BJ (cell line): ENCODE data around the gene TMEM94. TPM values are rescaled to one million over a fixed set of nuclear protein-coding genes. Genes with fewer than 3 reads are reported as not detected.
"Not testable (repeated sequence)": the region's sequence is repeated elsewhere in the genome, so short reads cannot be mapped to it uniquely, and the experiment has no call there.

ENCODE experiments used
- CTCF ChIA-PET: fragments of 350-600 bp; formaldehyde crosslinking; extraction: SDS; loops from one replicate; lab custom pipeline; 2021; ENCODE audit warnings: antibody characterized with exemption, inconsistent platforms; lab: Yijun Ruan, JAX
- POLR2A ChIA-PET: fragments of 300-600 bp; sonication (Branson Sonifier 250); formaldehyde crosslinking; extraction: SDS; loops from one replicate; lab custom pipeline; 2021; ENCODE audit warnings: antibody characterized with exemption; lab: Charles Lee
- DNase-seq: peaks from one replicate; pipeline ENCODE4 v3.0.0-alpha.2; 2011; ENCODE audit warnings: low read depth
- H3K27me3 ChIP-seq: 2 replicates; pipeline ENCODE4 v1.6.0; 2011; ENCODE audit warnings: low read length; ENCODE audit not compliant: control insufficient read depth, insufficient read depth
- H3K36me3 ChIP-seq: 2 replicates; pipeline ENCODE4 v1.5.1; 2011; ENCODE audit warnings: low read length; ENCODE audit not compliant: control insufficient read depth, insufficient read depth
- H3K4me3 ChIP-seq: 2 replicates; pipeline ENCODE4 v1.5.1; 2011; ENCODE audit warnings: low read depth, mild to moderate bottlenecking, control low read depth, low read length
- polyA plus RNA-seq: library from polyadenylated mRNA; depleted of rRNA; stranded (reverse); fragments of >200 nt; gene quantifications from 2 replicates; pipeline ENCODE4 v1.2.3, GENCODE V29; 2011
- TF ChIP-seq, protein P1 (sequence below): IDR thresholded peaks from 2 replicates; pipeline ENCODE4 v1.5.1; 2011; ENCODE audit warnings: low read depth, mild to moderate bottlenecking, control low read depth, inconsistent platforms, low read length, moderate library complexity; ENCODE audit not compliant: insufficient read depth

The TMEM94 gene
- polyA plus RNA-seq, 1 experiment, result 35.5 TPM

DNA sequence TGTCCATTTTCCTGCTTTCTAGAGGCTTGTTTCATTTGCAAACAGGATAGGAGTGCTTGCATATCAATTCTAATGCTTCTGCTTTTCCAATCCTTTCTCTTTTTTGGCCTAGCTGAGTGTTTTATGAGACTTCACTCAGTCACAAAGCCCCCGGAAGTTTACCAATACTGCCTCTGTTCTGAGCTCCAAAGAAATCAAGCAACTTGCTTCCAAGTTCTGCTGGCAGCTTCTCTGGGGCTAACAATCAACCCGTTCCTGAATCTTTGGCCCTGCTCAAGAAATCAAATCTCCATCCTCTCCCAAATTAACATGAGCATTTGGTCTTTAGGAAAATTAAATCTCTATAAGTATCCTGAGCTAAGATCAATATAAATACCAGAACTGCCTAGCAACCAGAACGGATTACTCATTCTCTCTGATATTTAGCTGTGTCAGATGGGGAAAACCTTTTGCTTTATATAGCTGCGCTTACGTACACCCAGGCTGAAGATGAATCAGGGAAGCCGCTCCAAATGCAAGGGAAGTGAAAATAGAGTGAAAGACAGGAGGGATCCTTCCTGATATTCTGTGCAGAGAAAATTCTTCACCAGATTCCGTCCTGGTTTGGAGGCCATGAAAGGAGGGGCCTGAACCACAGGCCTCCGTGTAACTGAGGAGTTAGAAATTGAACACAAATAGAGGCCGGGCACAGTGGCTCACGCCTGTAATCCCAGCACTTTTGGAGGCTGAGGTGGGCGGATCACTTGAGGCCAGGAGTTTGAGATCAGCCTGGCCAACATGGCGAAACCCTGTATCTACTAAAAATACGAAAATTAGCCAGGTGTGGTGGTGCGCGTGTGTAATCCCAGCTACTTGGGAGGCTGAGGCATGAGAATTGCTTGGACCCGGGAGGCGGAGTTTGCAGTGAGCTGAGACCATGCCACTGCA is 27.6 kb upstream of the TMEM94 start:
- ChIA-PET CTCF (interaction anchor here (0.6 to 6.3 kb wide), 6 partner anchors 28 to 224 kb away, joined by 3 to 25 read pairs (median 6); partner anchors contain the start of genes MIF4GD, SMIM5, TMEM94 and TSEN54), POLR2A (no interaction called here)
- Histone ChIP-seq H3K4me3 (no peak overlapping the region), H3K27me3 (no peaks in the 10 kb centered on the region), H3K36me3 (no peaks in the 10 kb centered on the region)
- DNase-seq, result peak; percentile 29
- TF ChIP-seq, protein P1, sequence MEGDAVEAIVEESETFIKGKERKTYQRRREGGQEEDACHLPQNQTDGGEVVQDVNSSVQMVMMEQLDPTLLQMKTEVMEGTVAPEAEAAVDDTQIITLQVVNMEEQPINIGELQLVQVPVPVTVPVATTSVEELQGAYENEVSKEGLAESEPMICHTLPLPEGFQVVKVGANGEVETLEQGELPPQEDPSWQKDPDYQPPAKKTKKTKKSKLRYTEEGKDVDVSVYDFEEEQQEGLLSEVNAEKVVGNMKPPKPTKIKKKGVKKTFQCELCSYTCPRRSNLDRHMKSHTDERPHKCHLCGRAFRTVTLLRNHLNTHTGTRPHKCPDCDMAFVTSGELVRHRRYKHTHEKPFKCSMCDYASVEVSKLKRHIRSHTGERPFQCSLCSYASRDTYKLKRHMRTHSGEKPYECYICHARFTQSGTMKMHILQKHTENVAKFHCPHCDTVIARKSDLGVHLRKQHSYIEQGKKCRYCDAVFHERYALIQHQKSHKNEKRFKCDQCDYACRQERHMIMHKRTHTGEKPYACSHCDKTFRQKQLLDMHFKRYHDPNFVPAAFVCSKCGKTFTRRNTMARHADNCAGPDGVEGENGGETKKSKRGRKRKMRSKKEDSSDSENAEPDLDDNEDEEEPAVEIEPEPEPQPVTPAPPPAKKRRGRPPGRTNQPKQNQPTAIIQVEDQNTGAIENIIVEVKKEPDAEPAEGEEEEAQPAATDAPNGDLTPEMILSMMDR, result no peak

- peak; percentile 68 for DNase-seq
- H3K4me3 ChIP-seq, result peak overlapping the region; percentile 15
- H3K36me3 ChIP-seq, result no peaks in the 10 kb centered on the region
- ChIA-PET CTCF (interaction anchor here (0.9 to 6.3 kb wide), 6 partner anchors 18 to 323 kb away, joined by 3 to 25 read pairs (median 7); partner anchors contain the start of genes SMIM5, TMEM94 and TSEN54), POLR2A (interaction anchor here (0.6 to 0.8 kb wide), 2 partner anchors 26 to 46 kb away, joined by 3 to 7 read pairs; partner anchors contain the start of gene TMEM94)
- H3K27me3 ChIP-seq, result no peaks in the 10 kb centered on the region
- TF ChIP-seq, protein P1, result peak; percentile 19; the same call in 1 of the 2 replicates
Observed at GRCh38 chr17:75430159-75430974, 26.1 kb upstream of the TMEM94 start.

DNA sequence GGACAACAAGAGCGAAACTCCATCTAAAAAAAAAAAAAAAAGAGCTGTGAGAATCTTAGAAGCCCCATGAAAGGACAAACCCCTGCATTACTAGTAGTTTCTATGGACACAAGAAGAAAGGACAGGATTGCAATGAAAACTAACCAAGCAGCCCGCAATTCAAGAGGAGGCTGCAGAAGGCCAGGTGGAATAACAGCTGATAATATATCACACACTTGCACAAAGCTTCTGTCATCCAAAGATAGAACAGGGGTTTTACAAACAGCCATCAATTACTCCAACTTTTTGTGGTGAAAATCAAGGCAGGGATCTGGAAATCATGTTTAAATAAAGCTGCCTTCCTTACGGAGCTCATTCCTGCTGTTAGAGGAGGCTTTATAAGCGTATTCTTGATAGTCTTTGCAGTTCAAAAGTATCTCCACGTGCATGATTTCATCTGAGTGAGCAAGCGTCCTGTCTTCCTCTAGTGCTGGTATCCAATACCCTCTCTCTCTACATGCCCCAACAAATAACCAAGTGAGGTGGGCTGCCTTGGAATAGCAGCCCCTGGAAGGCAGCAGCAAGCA is 23.1 kb upstream of the TMEM94 start:
- Histone ChIP-seq H3K36me3 (no peaks in the 10 kb centered on the region), H3K4me3 (no peak overlapping the region), H3K27me3 (no peaks in the 10 kb centered on the region)
- POLR2A ChIA-PET, result no interaction called here
- TF ChIP-seq, protein P1, result no peak
- no peak for DNase-seq
- CTCF ChIA-PET, result interaction anchor here (1.2 to 1.6 kb wide), 2 partner anchors 22 to 26 kb away, joined by 3 to 4 read pairs; partner anchors contain the start of gene TMEM94

- H3K4me3 ChIP-seq, H3K36me3 ChIP-seq, H3K27me3 ChIP-seq, DNase-seq, POLR2A ChIA-PET: not testable (repeated sequence)
- CTCF ChIA-PET, result interaction anchor here (1.2 kb wide), 1 partner anchor 24 kb away, joined by 3 read pairs; no protein-coding TSS in a partner anchor
Observed at GRCh38 chr17:75434433-75434832, 22.0 kb upstream of the TMEM94 start.

- H3K4me3 ChIP-seq, POLR2A ChIA-PET, DNase-seq, CTCF ChIA-PET, H3K36me3 ChIP-seq, H3K27me3 ChIP-seq: not testable (repeated sequence)
Observed at GRCh38 chr17:75437404-75437803, 19.0 kb upstream of the TMEM94 start.
